ENCODE results near the gene LSG1.

Gene LSG1

GRCh38 chr3:194696702-194697101, 24.7 kb upstream of the LSG1 start:
- no peak for TF ChIP-seq CTCF (IDR thresholded peaks at IDR 0.05; ENCODE audit: low read length, missing control alignments)
- H3K4me3 ChIP-seq (replicated peaks; ENCODE audit: low read depth, low read length), result no peak overlapping the region
- DNase-seq (ENCODE audit: low read depth), result no peak

- DNase-seq (ENCODE audit: low read depth), result peak; percentile 14
- TF ChIP-seq CTCF (IDR thresholded peaks at IDR 0.05; ENCODE audit: low read length, missing control alignments), result no peak
- H3K4me3 ChIP-seq (replicated peaks; ENCODE audit: low read depth, low read length), result no peak overlapping the region
Measured at GRCh38 chr3:194691481-194692283, 19.7 kb upstream of the LSG1 start.

GRCh38 chr3:194690501-194691372, 18.7 kb upstream of the LSG1 start:
- peak; percentile 55 for DNase-seq (ENCODE audit: low read depth)
- no peak overlapping the region for H3K4me3 ChIP-seq (replicated peaks; ENCODE audit: low read depth, low read length)
- no peak for TF ChIP-seq CTCF (IDR thresholded peaks at IDR 0.05; ENCODE audit: low read length, missing control alignments)

GRCh38 chr3:194689493-194689944, 17.5 kb upstream of the LSG1 start:
- no peak for TF ChIP-seq CTCF (IDR thresholded peaks at IDR 0.05; ENCODE audit: low read length, missing control alignments)
- peak; percentile 78 for DNase-seq (ENCODE audit: low read depth)
- peak overlapping the region; percentile 90 for H3K4me3 ChIP-seq (replicated peaks; ENCODE audit: low read depth, low read length)

GRCh38 chr3:194688946-194689345, 17.0 kb upstream of the LSG1 start:
- no peak for TF ChIP-seq CTCF (IDR thresholded peaks at IDR 0.05; ENCODE audit: low read length, missing control alignments)
- H3K4me3 ChIP-seq (replicated peaks; ENCODE audit: low read depth, low read length), result peak overlapping the region; percentile 90
- DNase-seq (ENCODE audit: low read depth), result no peak

- TF ChIP-seq CTCF (IDR thresholded peaks at IDR 0.05; ENCODE audit: low read length, missing control alignments), result no peak
- DNase-seq (ENCODE audit: low read depth), result peak; percentile 57
- H3K4me3 ChIP-seq (replicated peaks; ENCODE audit: low read depth, low read length), result peak overlapping the region; percentile 90
Measured at GRCh38 chr3:194688200-194688740, 16.3 kb upstream of the LSG1 start.

All from fibroblast of pulmonary artery (primary cell).